GM12891 (cell line): Measurements from ENCODE around the gene ARF1.

Source experiments
- PAX5 ChIP-seq: IDR thresholded peaks from 2 replicates; pipeline ENCODE4 v1.6.1; 2011; ENCODE audit warnings: low read length, moderate library complexity, mild to moderate bottlenecking; ENCODE audit not compliant: insufficient read depth, severe bottlenecking
- POLR2A ChIP-seq: IDR thresholded peaks from 2 replicates; pipeline ENCODE4 v1.6.1; 2011; ENCODE audit warnings: low read depth, low read length, control low read depth
- POLR2AphosphoS5 ChIP-seq: IDR thresholded peaks from 2 replicates; pipeline ENCODE4 v1.6.1; 2011; ENCODE audit warnings: low read depth, low read length, control low read depth
- POU2F2 ChIP-seq: IDR thresholded peaks from 2 replicates; pipeline ENCODE4 v1.6.1; 2011; ENCODE audit warnings: low read depth, mild to moderate bottlenecking, control low read depth, low read length, moderate library complexity
- SPI1 ChIP-seq: IDR thresholded peaks from 2 replicates; pipeline ENCODE4 v1.6.1; 2011; ENCODE audit warnings: low read depth, low read length, control low read depth
- TAF1 ChIP-seq: IDR thresholded peaks from 2 replicates; pipeline ENCODE4 v1.6.1; 2011; ENCODE audit warnings: low read depth, low read length, control low read depth

- TF ChIP-seq TAF1 = no peak
- TF ChIP-seq POLR2A = no peak
- no peak for TF ChIP-seq POLR2AphosphoS5
- no peak for TF ChIP-seq SPI1
- TF ChIP-seq PAX5 = no peak
- no peak for TF ChIP-seq POU2F2
Observed at GRCh38 chr1:228077565-228078330, 4.8 kb upstream of the ARF1 start.
